ENCODE measurements around the gene FAM171A2. TPM values are rescaled to one million over a fixed set of nuclear protein-coding genes. Genes with fewer than 3 reads are reported as not detected.
"Not testable (repeated sequence)": the region's sequence is repeated elsewhere in the genome, so short reads cannot be mapped to it uniquely, and the experiment has no call there.

The FAM171A2 gene
- total and polyA plus RNA-seq, 2 of the 4 experiments (the other 2 are of a cell fraction): 3.2 to 5.9 TPM

- H3K79me1 ChIP-seq (ENCODE audit: low read depth in 1 of 2, low read length in 2 of 2); dilution Hi-C loops (cut with HindIII; ENCODE audit: low sequenced_read_pairs, unreplicated experiment); H3K36me3 ChIP-seq (ENCODE audit: control insufficient read depth, insufficient read depth, low read length); H2AK9ac ChIP-seq (replicated peaks; ENCODE audit: low read depth, low read length, poor library complexity); POLR2A ChIA-PET (ENCODE audit: unreplicated experiment); H2BK20ac ChIP-seq (ENCODE audit: low read depth, low read length); H2AK5ac ChIP-seq (ENCODE audit: low read depth, low read length); ATAC-seq (ENCODE audit: low read depth); H4K5ac ChIP-seq (ENCODE audit: low read depth, low read length); H3K23ac ChIP-seq (ENCODE audit: low read depth, low read length); H3K9me3 ChIP-seq (ENCODE audit: control insufficient read depth, insufficient read depth, low read length); H3K56ac ChIP-seq (ENCODE audit: extremely low read depth, insufficient read depth, low read length); H3K9ac ChIP-seq (ENCODE audit: low read depth, low read length); H3K9me1 ChIP-seq (ENCODE audit: insufficient read depth, low read length); H4K91ac ChIP-seq (ENCODE audit: insufficient read depth, low read depth, low read length); intact Hi-C loops (cut with micrococcal nuclease); H2BK15ac ChIP-seq (ENCODE audit: low read depth, low read length); H3K18ac ChIP-seq (ENCODE audit: low read depth, low read length); in situ Hi-C loops (cut with MboI; ENCODE audit: low sequenced_read_pairs); DNase-seq; H2BK120ac ChIP-seq (ENCODE audit: low read depth, low read length); H3K14ac ChIP-seq (replicated peaks; ENCODE audit: low read depth, low read length); H3K4me3 ChIP-seq (ENCODE audit: insufficient read depth, low read depth, low read length); H3K4me2 ChIP-seq (ENCODE audit: low read depth, low read length); BruUV-seq (replicated peaks); H2AFZ ChIP-seq (replicated peaks; ENCODE audit: low read length, poor library complexity); H4K8ac ChIP-seq (ENCODE audit: low read depth in 2 of 2, low read length in 2 of 2); H3K4ac ChIP-seq (ENCODE audit: low read depth, low read length); CTCF ChIA-PET; H3K27me3 ChIP-seq (ENCODE audit: control insufficient read depth, insufficient read depth, low read length); H3K4me1 ChIP-seq (ENCODE audit: control insufficient read depth, insufficient read depth, low read length); H2BK5ac ChIP-seq (ENCODE audit: low read depth, low read length, poor library complexity, severe bottlenecking); H4K20me1 ChIP-seq (ENCODE audit: insufficient read depth, low read length); H3K27ac ChIP-seq (ENCODE audit: insufficient read depth, low read length): not testable (repeated sequence)
- no CpG with 5 or more reads among the region's 5 CpGs for WGBS, 2 experiments (ENCODE audit: extremely low coverage in 2 of 2, insufficient read length in 1 of 2)
Measured at GRCh38 chr17:44340553-44340952, 23.1 kb downstream of the FAM171A2 start.

Measured in IMR-90 (cell line).